Lower lobe of right lung (tissue), 2 donors: ENCODE measurements around the gene LMLN. TPM values are rescaled to one million over a fixed set of nuclear protein-coding genes. Genes with fewer than 3 reads are reported as not detected.

Experiments
- ATAC-seq, 2 donors: fragments of 200-7000 bp; cut with Tn5 transposase; one replicate each; pipeline ENCODE4 v1.9.1; 2020 to 2022; ENCODE audit warnings: mild to moderate bottlenecking in 2 of 2, moderate library complexity in 2 of 2
- DNase-seq: peaks from one replicate; pipeline ENCODE4 v3.0.0-alpha.2; 2020
- H3K27ac ChIP-seq: fragments of 200-600 bp; one replicate; pipeline ENCODE4 v1.8.0; 2022
- H3K27me3 ChIP-seq: fragments of 200-600 bp; one replicate; pipeline ENCODE4 v1.8.0; 2022; ENCODE audit warnings: low read depth
- H3K36me3 ChIP-seq: fragments of 200-600 bp; one replicate; pipeline ENCODE4 v1.8.0; 2022; ENCODE audit warnings: mild to moderate bottlenecking
- H3K4me1 ChIP-seq: fragments of 200-600 bp; one replicate; pipeline ENCODE4 v1.8.0; 2022
- H3K4me3 ChIP-seq: fragments of 200-600 bp; one replicate; pipeline ENCODE4 v1.8.0; 2022; ENCODE audit warnings: mild to moderate bottlenecking
- H3K9me3 ChIP-seq: fragments of 200-600 bp; one replicate; pipeline ENCODE4 v1.8.0; 2022
- intact Hi-C: fragments of 100-400 bp; cut with DNase I; formaldehyde crosslinking; loops from one replicate; pipeline ENCODE4 v1.11.0; 2022
- total RNA-seq: library from RNA; stranded (reverse); fragmentation: NEBNext Ultra II Directional; extraction: Animal tissue kit (Norgen Biotek cat#: 25700); gene quantifications from one replicate; pipeline ENCODE4 v1.2.1, GENCODE V29; 2021
- TF ChIP-seq, protein P1 (sequence below): fragments of 200-600 bp; IDR thresholded peaks from one replicate; pipeline ENCODE4 v1.8.0; 2022; ENCODE audit warnings: antibody characterized with exemption, mild to moderate bottlenecking
- donor health status: DM: no; HTN: yes; CAD: no; lungs with severe emphysema.

Gene LMLN
- total RNA-seq, 1 donor from 2014 or later, result 12.3 TPM

DNA sequence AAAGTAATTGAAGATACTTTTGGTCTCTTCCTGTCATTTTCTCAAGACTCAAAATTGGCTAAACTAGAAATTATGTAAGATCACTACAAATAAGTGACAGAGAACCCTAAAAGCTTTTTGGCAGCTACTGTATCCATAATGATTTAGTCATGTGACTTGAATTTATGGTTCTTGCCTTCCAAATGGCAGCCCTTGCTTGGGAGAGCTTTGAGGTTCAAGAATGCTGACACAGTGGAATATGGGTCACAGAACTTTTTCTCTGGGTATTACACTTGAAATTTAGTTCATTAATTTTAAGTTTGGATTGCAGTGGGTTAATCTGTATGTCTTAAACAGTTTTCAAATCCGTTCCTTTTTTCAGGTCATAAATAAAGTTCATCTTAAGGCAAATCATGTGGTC is 14.0 kb downstream of the LMLN start:
- intact Hi-C loops, result no loop called here
- H3K9me3 ChIP-seq, result no peaks in the 10 kb centered on the region
- no peak for ATAC-seq
- H3K27ac ChIP-seq, result no peak overlapping the region
- no peaks in the 10 kb centered on the region for H3K27me3 ChIP-seq
- DNase-seq, result no peak
- peaks cover 19% of the 10 kb centered on the region for H3K36me3 ChIP-seq
- TF ChIP-seq, protein P1, sequence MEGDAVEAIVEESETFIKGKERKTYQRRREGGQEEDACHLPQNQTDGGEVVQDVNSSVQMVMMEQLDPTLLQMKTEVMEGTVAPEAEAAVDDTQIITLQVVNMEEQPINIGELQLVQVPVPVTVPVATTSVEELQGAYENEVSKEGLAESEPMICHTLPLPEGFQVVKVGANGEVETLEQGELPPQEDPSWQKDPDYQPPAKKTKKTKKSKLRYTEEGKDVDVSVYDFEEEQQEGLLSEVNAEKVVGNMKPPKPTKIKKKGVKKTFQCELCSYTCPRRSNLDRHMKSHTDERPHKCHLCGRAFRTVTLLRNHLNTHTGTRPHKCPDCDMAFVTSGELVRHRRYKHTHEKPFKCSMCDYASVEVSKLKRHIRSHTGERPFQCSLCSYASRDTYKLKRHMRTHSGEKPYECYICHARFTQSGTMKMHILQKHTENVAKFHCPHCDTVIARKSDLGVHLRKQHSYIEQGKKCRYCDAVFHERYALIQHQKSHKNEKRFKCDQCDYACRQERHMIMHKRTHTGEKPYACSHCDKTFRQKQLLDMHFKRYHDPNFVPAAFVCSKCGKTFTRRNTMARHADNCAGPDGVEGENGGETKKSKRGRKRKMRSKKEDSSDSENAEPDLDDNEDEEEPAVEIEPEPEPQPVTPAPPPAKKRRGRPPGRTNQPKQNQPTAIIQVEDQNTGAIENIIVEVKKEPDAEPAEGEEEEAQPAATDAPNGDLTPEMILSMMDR, result no peak
- H3K4me3 ChIP-seq, result no peak overlapping the region
- no peaks in the 10 kb centered on the region for H3K4me1 ChIP-seq

- H3K4me3 ChIP-seq, result no peak overlapping the region
- no peaks in the 10 kb centered on the region for H3K4me1 ChIP-seq
- TF ChIP-seq, protein P1, result no peak
- no peak for ATAC-seq
- H3K9me3 ChIP-seq, result no peaks in the 10 kb centered on the region
- no peak for DNase-seq
- intact Hi-C loops, result no loop called here
- H3K27ac ChIP-seq, result no peak overlapping the region
- peaks cover 19% of the 10 kb centered on the region for H3K36me3 ChIP-seq
- H3K27me3 ChIP-seq, result no peaks in the 10 kb centered on the region
Measured at GRCh38 chr3:197975311-197975710, 15.3 kb downstream of the LMLN start.

DNA sequence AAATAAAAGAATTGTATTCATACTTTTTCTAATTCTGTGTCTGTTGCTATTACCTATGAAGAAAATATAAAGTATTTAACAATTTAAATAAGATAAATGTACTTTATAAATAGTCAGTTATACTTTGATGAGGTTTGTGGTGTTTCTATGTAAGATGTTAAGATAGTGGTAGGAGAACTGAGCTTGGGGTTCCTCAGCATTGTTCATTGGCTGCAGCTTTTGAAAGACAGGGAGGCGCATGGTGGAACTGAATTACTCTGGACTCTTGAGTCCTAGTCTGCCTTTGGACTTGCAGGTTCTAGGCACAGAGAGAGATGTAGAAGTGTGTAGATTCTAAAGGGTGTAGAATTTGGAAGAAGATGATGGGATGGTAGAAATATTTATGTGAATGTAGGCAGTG is 23.1 kb downstream of the LMLN start:
- ATAC-seq (no peak), DNase-seq (no peak)
- intact Hi-C loops, result no loop called here
- no peaks in the 10 kb centered on the region for H3K9me3 ChIP-seq
- H3K27me3 ChIP-seq, result no peaks in the 10 kb centered on the region
- TF ChIP-seq, protein P1, result no peak
- H3K4me1 ChIP-seq, result no peaks in the 10 kb centered on the region
- peaks cover 9% of the 10 kb centered on the region for H3K36me3 ChIP-seq
- H3K4me3 ChIP-seq, result no peak overlapping the region
- H3K27ac ChIP-seq, result no peak overlapping the region

GRCh38 chr3:197989651-197990050 is 29.6 kb downstream of the LMLN start:
- Histone ChIP-seq H3K36me3 (peaks cover 21% of the 10 kb centered on the region), H3K27ac (no peak overlapping the region), H3K4me1 (no peaks in the 10 kb centered on the region), H3K27me3 (no peaks in the 10 kb centered on the region), H3K4me3 (no peak overlapping the region), H3K9me3 (no peaks in the 10 kb centered on the region)
- TF ChIP-seq, protein P1, result no peak
- ATAC-seq (no peak), DNase-seq (no peak)
- intact Hi-C loops, result no loop called here

GRCh38 chr3:197994736-197995135 is 34.7 kb downstream of the LMLN start:
- DNase-seq (no peak), ATAC-seq (no peak)

More at GRCh38 chr3:197994736-197995135, 34.7 kb downstream of the LMLN start:
- H3K36me3 ChIP-seq, result peaks cover 37% of the 10 kb centered on the region
- H3K9me3 ChIP-seq, result no peaks in the 10 kb centered on the region
- TF ChIP-seq, protein P1, result no peak
- no peaks in the 10 kb centered on the region for H3K27me3 ChIP-seq
- no peaks in the 10 kb centered on the region for H3K4me1 ChIP-seq
- no peak overlapping the region for H3K4me3 ChIP-seq
- intact Hi-C loops, result no loop called here
- no peak overlapping the region for H3K27ac ChIP-seq
